Neural progenitor cell (in vitro differentiated cells): ENCODE results near the gene CTU2. TPM values are rescaled to one million over a fixed set of nuclear protein-coding genes. Genes with fewer than 3 reads are reported as not detected.

Source experiments
- DNase-seq: peaks from one replicate; pipeline ENCODE4 v3.0.0-alpha.2; 2016; ENCODE audit warnings: low spot score
- H2AFZ ChIP-seq: fragments of 200-600 bp; sonication (generic); replicated peaks from 2 replicates; pipeline ENCODE4 v1.6.1; 2016; ENCODE audit warnings: antibody characterized with exemption
- H3F3A ChIP-seq: fragments of 200-600 bp; sonication (generic); 2 replicates; pipeline ENCODE4 v1.6.1; 2016; ENCODE audit warnings: antibody characterized with exemption, low read depth
- H3K27ac ChIP-seq: fragments of 200-600 bp; sonication (generic); 2 replicates; pipeline ENCODE4 v1.5.1; 2016; ENCODE audit warnings: mild to moderate bottlenecking
- H3K27me3 ChIP-seq: fragments of 200-600 bp; sonication (generic); 2 replicates; pipeline ENCODE4 v1.6.1; 2016; ENCODE audit warnings: mild to moderate bottlenecking, moderate library complexity
- H3K36me3 ChIP-seq: fragments of 200-600 bp; sonication (generic); 2 replicates; pipeline ENCODE4 v1.5.1; 2016
- H3K4me1 ChIP-seq: fragments of 200-600 bp; sonication (generic); 2 replicates; pipeline ENCODE4 v1.6.1; 2016; ENCODE audit warnings: mixed run types
- H3K4me2 ChIP-seq: fragments of 200-600 bp; sonication (generic); 2 replicates; pipeline ENCODE4 v1.6.1; 2016
- H3K4me3 ChIP-seq: fragments of 200-600 bp; sonication (generic); 2 replicates; pipeline ENCODE4 v1.5.1; 2016
- H3K79me2 ChIP-seq: fragments of 200-600 bp; sonication (generic); 2 replicates; pipeline ENCODE4 v1.6.1; 2016; ENCODE audit warnings: low read depth
- H3K9ac ChIP-seq: fragments of 200-600 bp; sonication (generic); 2 replicates; pipeline ENCODE4 v1.6.1; 2016
- H3K9me3 ChIP-seq: fragments of 200-600 bp; sonication (generic); 2 replicates; pipeline ENCODE4 v1.5.1; 2016; ENCODE audit warnings: low read depth
- H4K20me1 ChIP-seq: fragments of 200-600 bp; sonication (generic); 2 replicates; pipeline ENCODE4 v1.6.1; 2016; ENCODE audit warnings: low read depth
- H3K27ac Mint-ChIP-seq: 3 replicates; pipeline ENCODE4 v1.8.0; 2021; ENCODE audit warnings: mixed read lengths
- H3K27me3 Mint-ChIP-seq: 2 replicates; pipeline ENCODE4 v1.8.0; 2022; ENCODE audit warnings: low read depth, mild to moderate bottlenecking, inconsistent platforms, moderate library complexity, mixed read lengths; ENCODE audit not compliant: insufficient read depth
- H3K36me3 Mint-ChIP-seq: 3 replicates; pipeline ENCODE4 v1.8.0; 2021; ENCODE audit warnings: mixed read lengths
- H3K4me1 Mint-ChIP-seq: 3 replicates; pipeline ENCODE4 v1.8.0; 2021; ENCODE audit warnings: mixed read lengths
- H3K4me3 Mint-ChIP-seq: 3 replicates; pipeline ENCODE4 v1.8.0; 2021; ENCODE audit warnings: mild to moderate bottlenecking, moderate library complexity, mixed read lengths
- H3K9me3 Mint-ChIP-seq: 3 replicates; pipeline ENCODE4 v1.8.0; 2020; ENCODE audit warnings: mixed read lengths
- EZH2 ChIP-seq: fragments of 200-600 bp; sonication (generic); IDR thresholded peaks from 2 replicates; pipeline ENCODE4 v1.6.1; 2017; ENCODE audit warnings: antibody characterized with exemption, mild to moderate bottlenecking, moderate library complexity
- EZH2phosphoT487 ChIP-seq: fragments of 200-600 bp; sonication (generic); IDR thresholded peaks from 2 replicates; pipeline ENCODE4 v1.6.1; 2017; ENCODE audit warnings: antibody characterized with exemption
- total RNA-seq: library from RNA; depleted of rRNA; stranded (reverse); fragments of >200 nt; gene quantifications from 2 replicates; pipeline ENCODE4 v1.2.3, GENCODE V29; 2015; ENCODE audit warnings: low replicate concordance
- TF ChIP-seq, protein P1 (sequence below): fragments of 200-600 bp; sonication (generic); IDR thresholded peaks from 2 replicates; pipeline ENCODE4 v1.5.1; 2017; ENCODE audit warnings: antibody characterized with exemption, mild to moderate bottlenecking

The CTU2 gene
- total RNA-seq, 1 donor from 2014 or later, result 4.7 TPM

GRCh38 chr16:88687254-88687576 is 19.1 kb upstream of the CTU2 start:
- H3K27me3 ChIP-seq, result peaks cover 58% of the 10 kb centered on the region
- no peaks in the 10 kb centered on the region for H3K36me3 Mint-ChIP-seq
- no peaks in the 10 kb centered on the region for H3K9me3 ChIP-seq
- peaks cover 18% of the 10 kb centered on the region for H3F3A ChIP-seq
- H4K20me1 ChIP-seq, result peaks cover 7% of the 10 kb centered on the region
- no peak overlapping the region for H3K4me3 ChIP-seq
- H3K4me3 Mint-ChIP-seq, result peak overlapping the region; percentile 41
- H3K4me2 ChIP-seq, result peak overlapping the region; percentile 85
- H3K27ac ChIP-seq, result no peak overlapping the region
- peaks cover 7% of the 10 kb centered on the region for H3K4me1 Mint-ChIP-seq
- TF ChIP-seq EZH2phosphoT487 (no peak), EZH2 (no peak)
- TF ChIP-seq, protein P1, sequence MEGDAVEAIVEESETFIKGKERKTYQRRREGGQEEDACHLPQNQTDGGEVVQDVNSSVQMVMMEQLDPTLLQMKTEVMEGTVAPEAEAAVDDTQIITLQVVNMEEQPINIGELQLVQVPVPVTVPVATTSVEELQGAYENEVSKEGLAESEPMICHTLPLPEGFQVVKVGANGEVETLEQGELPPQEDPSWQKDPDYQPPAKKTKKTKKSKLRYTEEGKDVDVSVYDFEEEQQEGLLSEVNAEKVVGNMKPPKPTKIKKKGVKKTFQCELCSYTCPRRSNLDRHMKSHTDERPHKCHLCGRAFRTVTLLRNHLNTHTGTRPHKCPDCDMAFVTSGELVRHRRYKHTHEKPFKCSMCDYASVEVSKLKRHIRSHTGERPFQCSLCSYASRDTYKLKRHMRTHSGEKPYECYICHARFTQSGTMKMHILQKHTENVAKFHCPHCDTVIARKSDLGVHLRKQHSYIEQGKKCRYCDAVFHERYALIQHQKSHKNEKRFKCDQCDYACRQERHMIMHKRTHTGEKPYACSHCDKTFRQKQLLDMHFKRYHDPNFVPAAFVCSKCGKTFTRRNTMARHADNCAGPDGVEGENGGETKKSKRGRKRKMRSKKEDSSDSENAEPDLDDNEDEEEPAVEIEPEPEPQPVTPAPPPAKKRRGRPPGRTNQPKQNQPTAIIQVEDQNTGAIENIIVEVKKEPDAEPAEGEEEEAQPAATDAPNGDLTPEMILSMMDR, result no peak
- H3K27ac Mint-ChIP-seq, result no peak overlapping the region
- no peak for DNase-seq
- no peak overlapping the region for H2AFZ ChIP-seq
- H3K9me3 Mint-ChIP-seq, result no peaks in the 10 kb centered on the region
- H3K27me3 Mint-ChIP-seq, result peaks cover 43% of the 10 kb centered on the region
- peaks cover 16% of the 10 kb centered on the region for H3K4me1 ChIP-seq
- no peaks in the 10 kb centered on the region for H3K36me3 ChIP-seq
- no peaks in the 10 kb centered on the region for H3K79me2 ChIP-seq
- no peak overlapping the region for H3K9ac ChIP-seq

GRCh38 chr16:88687676-88688012 is 18.7 kb upstream of the CTU2 start:
- TF ChIP-seq EZH2 (no peak), EZH2phosphoT487 (no peak)
- TF ChIP-seq, protein P1, result no peak
- Histone ChIP-seq H2AFZ (no peak overlapping the region), H3K27me3 (peaks cover 58% of the 10 kb centered on the region), H4K20me1 (peaks cover 7% of the 10 kb centered on the region), H3K9ac (no peak overlapping the region), H3F3A (peaks cover 16% of the 10 kb centered on the region), H3K4me2 (no peak overlapping the region), H3K4me3 (no peak overlapping the region), H3K79me2 (no peaks in the 10 kb centered on the region), H3K4me1 (peaks cover 16% of the 10 kb centered on the region), H3K27ac (no peak overlapping the region), H3K36me3 (no peaks in the 10 kb centered on the region), H3K9me3 (no peaks in the 10 kb centered on the region)
- H3K36me3 Mint-ChIP-seq, result no peaks in the 10 kb centered on the region
- H3K4me3 Mint-ChIP-seq, result no peak overlapping the region
- no peak for DNase-seq
- peaks cover 5% of the 10 kb centered on the region for H3K4me1 Mint-ChIP-seq
- no peaks in the 10 kb centered on the region for H3K9me3 Mint-ChIP-seq
- H3K27ac Mint-ChIP-seq, result no peak overlapping the region
- H3K27me3 Mint-ChIP-seq, result peaks cover 39% of the 10 kb centered on the region

DNA sequence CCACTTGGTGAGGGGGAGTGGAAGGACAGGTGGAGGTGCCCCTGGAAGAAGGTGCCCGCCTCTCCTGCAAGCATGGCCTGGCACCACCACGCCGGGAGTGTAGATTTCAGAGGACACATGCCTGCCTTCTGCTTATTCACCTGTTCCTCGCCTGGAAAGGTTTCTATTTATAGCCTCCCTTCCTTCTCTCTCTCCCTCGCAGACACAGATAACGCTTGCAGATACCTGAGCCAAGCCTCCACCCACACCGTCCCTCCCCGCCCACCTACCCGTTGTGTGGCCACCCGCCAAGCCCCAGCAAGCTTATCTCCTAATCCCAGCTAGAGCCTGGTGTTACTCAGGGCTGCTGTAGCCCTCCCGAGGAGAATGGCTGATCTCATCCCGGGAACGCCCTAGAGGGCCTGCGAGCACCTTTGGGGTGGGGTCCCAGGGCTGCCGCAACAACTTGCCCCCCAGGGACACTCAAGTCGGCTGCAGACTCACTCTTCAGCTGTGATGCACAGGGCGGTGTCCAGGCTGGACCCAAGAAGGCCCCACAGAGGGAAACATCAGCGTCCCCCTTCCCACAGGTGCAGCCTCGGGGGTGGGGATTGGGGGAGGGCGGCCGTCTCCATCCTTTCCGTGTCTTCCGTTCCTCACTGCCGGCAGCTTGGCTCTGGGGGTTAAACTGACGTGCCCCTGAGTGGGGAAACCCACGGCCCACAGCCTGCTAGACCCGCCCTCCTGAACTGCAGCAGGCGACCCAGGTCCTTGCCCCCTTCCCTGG is 18.1 kb upstream of the CTU2 start:
- H3K4me3 Mint-ChIP-seq, result no peak overlapping the region
- Histone ChIP-seq H4K20me1 (peaks cover 7% of the 10 kb centered on the region), H3K9ac (no peak overlapping the region), H3K27ac (no peak overlapping the region), H3K4me1 (peaks cover 16% of the 10 kb centered on the region), H3K9me3 (no peaks in the 10 kb centered on the region), H3K4me3 (no peak overlapping the region), H3K79me2 (no peaks in the 10 kb centered on the region), H3F3A (peaks cover 16% of the 10 kb centered on the region), H3K4me2 (peak overlapping the region; percentile 41), H3K36me3 (no peaks in the 10 kb centered on the region), H3K27me3 (peaks cover 58% of the 10 kb centered on the region), H2AFZ (no peak overlapping the region)
- DNase-seq, result peak; percentile 47
- H3K36me3 Mint-ChIP-seq, result no peaks in the 10 kb centered on the region
- H3K27me3 Mint-ChIP-seq, result peaks cover 37% of the 10 kb centered on the region
- TF ChIP-seq EZH2phosphoT487, result no peak
- TF ChIP-seq EZH2, result no peak
- TF ChIP-seq, protein P1, result no peak
- H3K9me3 Mint-ChIP-seq, result no peaks in the 10 kb centered on the region
- peaks cover 5% of the 10 kb centered on the region for H3K4me1 Mint-ChIP-seq
- H3K27ac Mint-ChIP-seq, result no peak overlapping the region
